Measurements from ENCODE around the gene SMOC2. TPM values are rescaled to one million over a fixed set of nuclear protein-coding genes. Genes with fewer than 3 reads are reported as not detected.

SMOC2 gene
- total and polyA plus RNA-seq, 2 donors (not counting 1 experiment from before 2014, with no cell fraction given): 0.37 TPM; not detected in 1

GRCh38 chr6:168558686-168559085 is 117.7 kb downstream of the SMOC2 start:
- intact Hi-C loops (cut with micrococcal nuclease): no loop called here
- ChIA-PET CTCF (no interaction called here), POLR2A (no interaction called here)
- Histone ChIP-seq H3K4me3 (ENCODE audit: control extremely low read depth in 1 of 5, extremely low read depth in 1 of 5, insufficient read depth in 1 of 5, low read depth in 2 of 5, low read length in 4 of 5) (no peak overlapping the region), H3K4me1 (ENCODE audit: control insufficient read depth in 2 of 2, insufficient read depth in 2 of 2, low read length in 2 of 2) (no peaks in the 10 kb centered on the region), H4K20me1 (ENCODE audit: control insufficient read depth, insufficient read depth, low read length, poor library complexity, severe bottlenecking) (no peaks in the 10 kb centered on the region), H3K27me3 (replicated peaks in 1 of 4; ENCODE audit: control extremely low read depth in 1 of 4, control insufficient read depth in 3 of 4, insufficient read depth in 4 of 4, low read length in 3 of 4) (no peaks in the 10 kb centered on the region), H2AFZ (ENCODE audit: insufficient read depth, low read depth, low read length, poor library complexity, severe bottlenecking) (no peak overlapping the region), H3K79me2 (ENCODE audit: control insufficient read depth, insufficient read depth, low read length) (no peaks in the 10 kb centered on the region), H3K27ac (ENCODE audit: low read length in 2 of 2) (no peak overlapping the region), H3K4me2 (replicated peaks; ENCODE audit: low read depth, low read length, poor library complexity, severe bottlenecking) (no peak overlapping the region), H3K9me3 (ENCODE audit: control extremely low read depth in 1 of 3, control insufficient read depth in 2 of 3, insufficient read depth in 1 of 3, low read length in 2 of 3) (peaks cover 0 to 15% (median 0%) of the 10 kb centered on the region in 3 donors), H3K36me3 (replicated peaks in 1 of 2; ENCODE audit: control extremely low read depth in 1 of 2, control insufficient read depth in 1 of 2, extremely low read depth in 1 of 2, insufficient read depth in 2 of 2, low read length in 1 of 2) (no peaks in the 10 kb centered on the region), H3K9ac (ENCODE audit: low read length) (no peak overlapping the region)
- H3K4me1 Mint-ChIP-seq: no peaks in the 10 kb centered on the region
- ATAC-seq (ENCODE audit: low read depth) (no peak), DNase-seq (no peak)
- no peak overlapping the region for H3K4me3 Mint-ChIP-seq
- no peaks in the 10 kb centered on the region for H3K27me3 Mint-ChIP-seq
- H3K9me3 Mint-ChIP-seq (ENCODE audit: insufficient read depth): no peaks in the 10 kb centered on the region
- no peak overlapping the region for H3K27ac Mint-ChIP-seq
- WGBS (ENCODE audit: insufficient coverage): 96% methylated on average over 20 of the region's 20 CpGs
- no peak for TF ChIP-seq EZH2 (IDR thresholded peaks at IDR 0.05; ENCODE audit: borderline replicate concordance, insufficient read depth, low read depth, low read length, poor library complexity, severe bottlenecking)
- TF ChIP-seq CTCF (IDR thresholded peaks at IDR 0.05): no peak

- H2AFZ ChIP-seq (ENCODE audit: insufficient read depth, low read depth, low read length, poor library complexity, severe bottlenecking): no peak overlapping the region
- no peak for ATAC-seq (ENCODE audit: low read depth)
- no peak overlapping the region for H3K4me3 Mint-ChIP-seq
- H4K20me1 ChIP-seq (ENCODE audit: control insufficient read depth, insufficient read depth, low read length, poor library complexity, severe bottlenecking): no peaks in the 10 kb centered on the region
- 98% methylated on average over 5 of the region's 6 CpGs for WGBS (ENCODE audit: insufficient coverage)
- H3K9me3 Mint-ChIP-seq (ENCODE audit: insufficient read depth): no peaks in the 10 kb centered on the region
- no peak overlapping the region for H3K9ac ChIP-seq (ENCODE audit: low read length)
- ChIA-PET CTCF (no interaction called here), POLR2A (no interaction called here)
- H3K79me2 ChIP-seq (ENCODE audit: control insufficient read depth, insufficient read depth, low read length): no peaks in the 10 kb centered on the region
- H3K4me3 ChIP-seq (ENCODE audit: control extremely low read depth in 1 of 5, extremely low read depth in 1 of 5, insufficient read depth in 1 of 5, low read depth in 2 of 5, low read length in 4 of 5): no peak overlapping the region
- no peaks in the 10 kb centered on the region for H3K4me1 Mint-ChIP-seq
- no peaks in the 10 kb centered on the region for H3K27me3 ChIP-seq (replicated peaks in 1 of 4; ENCODE audit: control extremely low read depth in 1 of 4, control insufficient read depth in 3 of 4, insufficient read depth in 4 of 4, low read length in 3 of 4)
- no peaks in the 10 kb centered on the region for H3K27me3 Mint-ChIP-seq
- no peaks in the 10 kb centered on the region for H3K4me1 ChIP-seq (ENCODE audit: control insufficient read depth in 2 of 2, insufficient read depth in 2 of 2, low read length in 2 of 2)
- H3K27ac ChIP-seq (ENCODE audit: low read length in 2 of 2): no peak overlapping the region
- no peak for TF ChIP-seq CTCF (IDR thresholded peaks at IDR 0.05)
- TF ChIP-seq EZH2 (IDR thresholded peaks at IDR 0.05; ENCODE audit: borderline replicate concordance, insufficient read depth, low read depth, low read length, poor library complexity, severe bottlenecking): no peak
- intact Hi-C loops (cut with micrococcal nuclease): no loop called here
- no peaks in the 10 kb centered on the region for H3K36me3 ChIP-seq (replicated peaks in 1 of 2; ENCODE audit: control extremely low read depth in 1 of 2, control insufficient read depth in 1 of 2, extremely low read depth in 1 of 2, insufficient read depth in 2 of 2, low read length in 1 of 2)
- H3K4me2 ChIP-seq (replicated peaks; ENCODE audit: low read depth, low read length, poor library complexity, severe bottlenecking): no peak overlapping the region
- H3K9me3 ChIP-seq (ENCODE audit: control extremely low read depth in 1 of 3, control insufficient read depth in 2 of 3, insufficient read depth in 1 of 3, low read length in 2 of 3): peaks cover 0 to 14% (median 0%) of the 10 kb centered on the region in 3 donors
- no peak overlapping the region for H3K27ac Mint-ChIP-seq
- DNase-seq: no peak
These were observed 118.7 kb downstream of the SMOC2 start for GRCh38 chr6:168559574-168560098.

Measured in B cell (primary cell).